ENCODE results near the gene SERPINH1.
A peak's percentile ranks its signal among the peaks of the same experiment; 100 is the strongest.

Gene SERPINH1

DNA sequence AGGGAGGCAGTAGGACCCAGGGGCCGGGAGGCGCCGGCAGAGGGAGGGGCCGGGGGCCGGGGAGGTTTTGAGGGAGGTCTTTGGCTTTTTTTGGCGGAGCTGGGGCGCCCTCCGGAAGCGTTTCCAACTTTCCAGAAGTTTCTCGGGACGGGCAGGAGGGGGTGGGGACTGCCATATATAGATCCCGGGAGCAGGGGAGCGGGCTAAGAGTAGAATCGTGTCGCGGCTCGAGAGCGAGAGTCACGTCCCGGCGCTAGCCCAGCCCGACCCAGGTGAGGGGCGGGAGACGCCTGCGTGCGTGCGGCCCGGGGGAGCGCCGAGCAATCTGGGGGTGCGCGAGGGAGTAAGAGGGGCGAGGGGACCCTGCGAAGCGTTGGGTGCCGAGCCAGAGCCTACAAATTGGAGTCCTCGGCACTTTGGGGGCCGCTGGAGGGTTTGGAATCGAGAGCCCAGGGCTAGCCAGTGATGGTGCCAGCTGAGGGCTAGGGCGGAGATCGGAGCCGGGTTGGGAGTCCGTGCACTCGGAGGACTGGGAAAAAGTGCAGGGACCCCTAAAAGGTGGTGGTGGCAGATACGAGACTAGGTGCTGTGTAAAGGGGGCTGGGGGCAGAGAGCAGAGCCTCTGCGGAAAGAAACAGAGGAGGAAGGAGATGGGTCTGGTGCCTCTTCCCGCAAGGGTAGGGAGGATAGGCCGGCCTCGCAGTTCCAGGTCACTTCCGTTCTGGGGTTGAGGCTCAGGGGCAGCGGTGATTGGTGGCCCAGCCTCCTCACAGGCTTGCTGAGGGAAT lies at the start of gene SERPINH1:
SERPINH1 (plus strand) TSS at position 206 of the 788 bp plus-strand sequence. CDS start 4,097 bp downstream, outside the sequence.
- peak; percentile 79 for DNase-seq

DNA sequence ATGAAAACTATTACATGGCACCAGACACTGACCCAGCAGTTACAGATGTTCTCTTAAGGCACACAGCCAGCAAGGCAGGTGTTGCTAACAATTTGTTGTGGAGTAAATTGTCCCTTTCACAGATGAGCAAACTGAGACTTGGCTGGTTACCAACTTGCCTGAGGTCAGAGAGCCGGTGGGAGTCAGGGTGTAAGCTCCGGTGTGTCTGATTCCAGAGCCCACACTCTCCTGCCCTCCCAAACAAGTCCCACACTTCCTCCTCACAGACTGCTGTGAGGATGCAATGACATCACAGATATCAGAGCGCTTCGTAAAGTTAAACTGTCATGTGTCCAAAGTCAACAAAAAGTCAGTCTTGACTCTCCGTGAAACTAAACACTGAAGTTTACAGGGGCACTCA lies 48.8 kb upstream of the SERPINH1 start:
- no peak for DNase-seq

DNA sequence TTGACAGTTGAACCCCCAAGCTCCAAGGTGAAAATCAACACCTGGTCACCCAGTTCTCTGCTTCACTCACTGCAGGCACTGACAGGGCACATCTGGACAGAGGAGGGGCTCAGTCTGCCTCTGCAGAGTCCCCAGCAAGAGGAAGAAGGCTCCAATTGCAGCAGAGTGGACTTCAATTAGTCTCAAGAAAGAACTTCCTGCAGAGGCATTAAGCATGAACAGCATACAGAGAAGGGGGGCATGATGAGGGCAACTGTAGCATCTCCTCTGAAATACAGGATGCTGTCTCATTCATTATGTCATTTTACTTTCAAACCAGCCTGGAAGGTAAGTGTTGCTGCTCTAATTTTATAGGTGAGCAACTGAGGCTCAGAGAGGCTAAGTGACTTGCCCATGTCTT lies 47.5 kb upstream of the SERPINH1 start:
- DNase-seq: no peak

DNA sequence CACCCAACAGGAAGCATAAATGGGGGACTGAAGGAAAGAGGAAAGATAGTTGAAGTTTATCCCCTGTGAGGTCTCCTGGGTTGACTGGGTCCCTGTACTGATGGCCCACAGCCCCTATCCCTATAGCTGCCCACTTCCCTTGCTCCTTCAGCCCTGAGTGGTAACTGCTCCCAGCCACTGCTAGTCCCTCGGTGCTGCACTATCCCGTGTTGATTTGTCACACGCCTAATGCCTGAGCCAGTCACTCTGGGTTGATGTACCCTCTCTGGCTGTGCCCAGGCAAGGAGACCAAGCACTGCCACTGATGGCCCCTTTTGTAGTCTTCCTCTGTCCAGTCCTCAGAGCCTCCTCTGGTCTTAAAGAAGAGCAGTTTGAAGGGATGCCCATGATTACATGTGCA lies 45.9 kb upstream of the SERPINH1 start:
- no peak for DNase-seq

DNA sequence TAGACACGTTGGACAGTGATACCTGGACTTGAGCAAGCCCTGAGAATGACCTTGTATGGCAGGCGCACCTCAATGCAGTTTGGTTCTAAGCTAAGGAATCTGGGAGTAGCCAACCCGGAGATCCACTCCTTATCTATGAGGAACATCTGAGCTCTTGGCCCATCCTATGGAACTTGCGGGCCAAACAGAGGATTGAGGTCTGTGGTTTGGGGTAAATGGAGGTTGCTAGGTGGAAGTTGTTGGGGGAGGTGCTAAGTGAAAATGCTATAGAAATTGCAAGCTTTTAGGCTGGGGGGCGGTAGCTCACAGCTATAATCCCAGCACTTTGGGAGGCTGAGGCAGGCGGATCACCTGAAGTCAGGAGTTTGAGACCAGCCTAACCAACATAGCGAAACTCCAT lies 45.2 kb upstream of the SERPINH1 start:
- no peak for DNase-seq

DNA sequence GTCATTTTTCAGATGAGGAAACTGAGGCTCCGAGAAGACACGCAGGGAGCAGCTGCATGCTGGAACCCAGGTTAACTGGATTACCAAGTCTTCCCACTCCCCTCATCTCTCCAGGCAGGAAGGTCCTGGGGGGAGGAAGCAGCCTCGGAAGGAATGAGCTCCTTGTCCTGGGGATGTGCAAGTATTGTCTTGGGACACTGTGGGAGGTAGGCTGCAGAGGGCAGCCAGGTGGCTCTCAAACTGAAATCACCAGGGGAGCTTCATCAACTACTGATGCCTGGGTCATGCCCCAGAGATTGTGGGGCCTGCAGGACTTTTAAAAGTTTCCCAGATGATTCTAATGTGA lies 43.9 kb upstream of the SERPINH1 start:
- DNase-seq: no peak

DNA sequence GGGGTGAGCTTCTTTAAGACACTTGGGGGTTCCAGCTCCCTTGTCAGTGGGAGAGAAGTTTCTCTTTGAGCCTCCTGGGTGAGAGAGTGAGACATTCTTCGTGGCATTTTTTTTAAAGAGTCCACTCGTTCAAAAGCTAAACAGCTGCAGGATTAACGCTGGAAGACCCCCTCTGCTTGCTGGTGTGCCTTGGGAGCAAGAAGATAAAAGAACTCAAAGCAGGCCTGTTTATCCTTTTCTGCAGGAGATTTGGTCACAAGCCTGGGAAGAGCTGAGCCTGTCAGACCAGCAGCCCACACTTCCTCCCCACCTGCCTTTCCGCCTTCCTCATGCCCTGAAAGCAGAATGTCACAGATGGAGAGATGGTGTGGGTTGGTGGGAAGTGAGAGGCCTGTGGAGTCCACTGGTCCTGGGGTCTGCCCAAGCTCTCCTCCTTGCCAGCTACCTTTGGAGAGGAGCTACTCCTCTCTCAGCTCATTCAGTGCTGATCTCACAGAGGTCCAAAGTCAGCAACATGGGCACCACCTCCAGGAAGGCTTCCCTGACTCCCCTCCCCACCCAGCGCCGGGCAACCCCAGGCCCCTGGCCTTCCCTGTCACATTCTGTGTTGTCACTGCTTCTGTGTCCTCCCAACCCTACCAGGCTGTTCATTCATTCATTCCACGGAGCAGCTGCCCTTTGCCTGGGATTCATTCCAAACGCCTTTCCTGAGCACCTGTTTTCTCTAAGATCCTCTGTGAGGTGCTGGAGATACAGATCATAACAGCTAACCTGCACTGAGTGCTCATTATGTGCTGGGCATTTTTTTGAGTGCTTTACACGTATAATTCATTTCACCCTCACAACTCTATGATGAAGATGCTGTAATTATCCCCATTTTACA lies 43.0 kb upstream of the SERPINH1 start:
- DNase-seq: no peak

DNA sequence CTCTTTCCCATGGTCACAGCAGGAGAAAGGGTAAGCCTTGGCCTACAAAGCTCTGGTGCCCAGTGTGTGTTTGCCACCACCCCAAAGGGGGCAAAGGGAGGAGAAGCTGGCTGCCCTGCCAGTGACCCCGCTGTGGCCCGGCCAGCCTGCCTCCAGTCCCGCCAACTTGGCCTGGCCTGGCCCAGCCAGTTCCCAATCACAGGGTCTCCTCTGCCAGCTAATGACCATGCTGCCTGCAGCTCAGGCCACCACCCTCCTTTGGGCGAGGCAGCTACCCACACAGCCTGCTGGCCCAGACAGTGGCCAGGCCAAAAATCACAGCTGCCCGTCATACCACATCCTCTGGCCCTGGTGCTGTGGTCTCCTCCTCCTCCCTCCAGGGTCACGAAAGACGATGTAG lies 41.4 kb upstream of the SERPINH1 start:
- DNase-seq: no peak

DNA sequence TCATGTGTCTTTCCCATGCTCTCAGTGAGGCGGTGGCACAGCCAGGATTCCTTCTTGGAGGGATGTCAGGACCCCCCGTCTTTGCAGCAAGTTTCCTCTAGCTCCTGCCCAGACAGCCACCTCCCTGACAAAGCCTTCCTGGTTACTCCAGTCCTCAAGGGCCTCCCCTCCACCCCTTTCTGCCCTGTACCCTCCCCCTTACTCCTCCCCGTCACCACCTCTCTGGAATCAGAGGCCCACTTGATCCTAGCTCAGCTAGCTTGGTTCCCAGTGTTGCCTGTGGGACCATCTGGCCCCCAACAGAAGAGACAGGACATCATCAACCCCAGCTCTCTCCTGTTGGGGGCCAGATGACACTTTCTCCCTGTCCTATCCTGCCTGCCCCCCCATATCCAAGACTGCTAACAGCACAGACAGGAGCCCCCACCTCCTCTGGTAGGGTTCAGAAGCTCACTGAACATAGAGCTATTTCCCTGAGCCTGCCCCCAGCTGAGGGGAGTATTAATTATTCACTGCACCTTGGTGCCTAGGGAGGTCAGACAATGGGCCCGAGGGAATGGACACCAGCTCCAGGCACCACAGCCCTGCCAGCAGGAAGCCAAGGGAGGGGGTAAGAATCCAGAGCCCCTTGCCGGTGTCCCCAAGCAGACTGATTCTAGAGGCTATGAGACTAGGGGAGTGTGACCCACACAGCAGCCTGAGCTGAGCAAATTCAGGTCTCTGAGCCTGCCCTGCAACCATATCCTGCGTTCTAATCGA lies 39.6 kb upstream of the SERPINH1 start:
- no peak for DNase-seq

DNA sequence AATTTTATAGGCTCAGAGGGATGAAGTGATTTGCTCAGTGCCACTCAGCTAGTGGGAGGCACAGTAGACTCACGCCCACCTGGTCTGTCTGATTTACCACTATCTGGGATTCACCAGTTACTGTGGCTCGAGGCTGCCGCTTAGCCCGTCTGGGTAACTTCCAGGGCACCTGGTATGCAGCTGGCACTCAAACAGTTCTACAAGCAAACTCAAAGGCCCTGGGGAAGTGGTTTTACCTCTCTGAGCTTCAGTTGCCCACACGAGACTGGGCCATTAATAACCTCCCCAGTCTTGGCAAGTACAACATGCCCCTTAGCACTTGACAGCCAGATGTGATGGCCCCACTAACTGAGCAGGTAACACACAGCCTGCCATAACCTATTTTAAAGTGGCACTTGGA lies 38.9 kb upstream of the SERPINH1 start:
- DNase-seq: no peak

DNA sequence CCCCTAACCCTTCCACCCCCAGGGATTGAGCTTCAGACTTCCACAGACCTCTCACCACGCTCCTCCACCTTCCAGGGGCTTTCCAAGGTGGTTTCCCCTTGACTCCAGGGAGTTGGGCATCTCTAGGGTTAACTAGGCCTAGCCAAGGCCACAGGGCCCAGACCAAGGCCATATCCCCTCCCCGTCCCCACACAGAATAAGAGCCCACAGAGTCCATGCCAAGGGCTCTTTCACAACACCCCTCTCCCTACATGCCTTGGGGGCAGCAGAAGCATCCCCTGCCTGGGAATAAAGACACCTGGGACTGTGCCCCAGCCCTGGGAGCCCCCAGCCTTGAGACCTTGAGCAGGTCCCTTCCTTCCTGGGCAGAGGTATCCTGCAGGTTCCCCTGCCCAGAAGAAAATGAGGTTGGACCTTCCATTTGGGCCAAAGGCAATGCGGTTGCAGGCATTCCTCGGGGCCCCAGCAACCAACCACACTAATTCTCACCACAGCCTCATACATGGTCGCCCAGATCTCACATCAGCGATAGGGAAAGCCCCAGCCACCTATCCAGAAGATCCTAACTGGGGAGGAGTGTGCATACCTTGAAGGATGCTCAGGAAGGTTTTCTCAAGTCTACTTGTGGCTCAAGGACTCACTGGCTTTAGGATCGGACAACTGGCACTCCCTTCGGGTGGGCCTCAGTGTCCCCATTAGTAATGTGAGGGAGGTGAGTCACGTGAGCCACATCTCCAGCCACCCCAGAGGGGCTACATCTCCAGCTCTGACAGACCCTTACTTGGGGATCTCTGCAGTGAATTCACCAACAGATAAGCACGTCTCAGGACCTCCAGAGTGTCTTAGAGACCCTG lies 38.0 kb upstream of the SERPINH1 start:
- no peak for DNase-seq

DNA sequence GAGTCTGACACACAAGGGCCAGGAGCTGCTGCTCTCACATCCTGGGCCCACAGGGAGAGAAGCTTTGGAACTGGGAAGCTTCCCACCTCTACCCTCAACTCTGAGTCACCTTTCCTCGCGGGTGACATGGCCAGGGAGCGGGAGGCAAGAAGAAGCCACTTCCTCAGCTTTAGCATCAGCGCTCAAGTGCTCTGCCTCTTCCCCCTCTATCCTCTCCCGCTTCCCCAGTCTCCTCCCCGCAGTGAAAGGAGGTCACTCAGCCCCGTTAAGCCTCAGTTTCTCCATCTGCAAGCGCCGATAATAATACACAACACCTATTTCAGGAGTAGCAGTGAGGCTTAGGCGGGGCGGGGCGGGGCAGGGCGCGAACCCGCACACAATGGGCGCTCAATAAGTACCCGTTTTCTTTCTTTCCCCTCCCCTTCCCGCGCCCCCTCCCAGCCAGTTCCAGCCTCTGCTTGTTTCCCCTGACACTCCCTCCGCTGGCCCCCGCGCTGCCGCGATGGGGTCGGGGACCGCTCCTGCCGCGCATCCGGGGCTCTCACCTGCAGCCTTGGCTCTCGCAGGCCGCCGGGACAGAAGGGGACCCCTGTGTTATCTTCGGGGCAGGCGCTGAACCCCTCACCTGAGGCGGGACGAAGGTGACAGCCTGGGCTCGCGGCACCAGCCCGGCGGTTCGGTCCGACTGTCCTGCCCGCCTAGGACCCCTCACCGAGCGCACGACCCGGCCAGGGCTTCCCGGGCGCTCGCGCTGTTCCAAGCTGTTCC lies 37.2 kb upstream of the SERPINH1 start:
- no peak for DNase-seq

DNA sequence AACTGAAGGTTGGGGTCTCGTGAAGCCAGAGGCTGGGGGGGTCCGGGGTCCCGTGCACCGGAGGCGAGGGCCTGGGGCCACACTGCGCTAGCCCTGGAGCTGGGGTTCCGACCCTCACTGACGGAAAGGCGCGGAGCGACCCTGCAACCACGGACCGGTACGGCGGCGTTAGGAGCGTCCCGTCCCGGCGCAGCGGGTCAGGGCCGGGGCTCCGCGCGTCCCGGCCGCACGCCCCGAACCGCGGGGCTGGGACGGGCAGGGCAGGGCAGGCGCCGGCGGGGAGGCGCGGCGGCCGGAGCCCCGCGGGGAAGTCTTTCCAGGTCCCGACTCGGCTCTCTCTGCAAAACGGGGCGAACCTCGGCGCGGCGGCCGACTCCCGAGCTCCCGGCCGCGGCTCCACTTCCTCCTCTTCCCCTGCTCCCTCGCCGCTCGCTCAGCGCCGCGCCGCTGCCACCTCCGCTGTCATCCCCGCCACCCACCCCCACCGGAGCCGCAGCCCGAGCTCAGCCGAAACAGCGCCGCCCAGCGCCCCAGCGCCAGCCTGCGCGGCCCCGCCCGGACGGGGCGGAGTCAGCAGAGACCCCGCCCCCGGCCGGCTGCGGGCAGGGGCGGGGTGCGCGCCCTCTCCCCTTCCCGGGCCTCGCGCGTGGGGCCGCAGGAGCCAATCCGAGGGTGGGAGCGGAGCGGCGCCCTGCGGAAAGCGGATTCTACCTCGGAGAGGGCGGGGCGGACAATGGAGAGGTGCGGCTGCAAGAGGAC lies 36.4 kb upstream of the SERPINH1 start, which contains the start of gene GDPD5:
GDPD5 (minus strand) TSS at position 509 of the 759 bp plus-strand sequence. CDS start 48,206 bp downstream, outside the sequence.
- DNase-seq: peak; percentile 60

DNA sequence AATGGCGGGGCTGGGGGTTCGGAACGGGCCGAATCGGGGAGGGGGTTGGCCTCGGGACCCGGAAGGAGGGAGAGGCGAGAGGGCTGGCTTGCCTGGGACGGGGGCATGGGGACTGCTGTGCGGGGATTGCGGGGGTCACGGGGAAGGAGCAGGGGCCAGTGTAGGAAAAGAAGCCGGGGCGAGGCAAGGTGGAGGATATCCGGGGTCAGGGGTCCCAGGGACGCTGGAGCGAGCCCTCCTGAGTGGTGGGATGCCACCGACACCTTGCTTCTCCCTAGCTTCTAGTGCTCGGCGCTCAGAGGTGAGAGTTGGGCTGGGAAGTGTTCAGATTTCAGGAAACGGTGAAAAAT lies 35.9 kb upstream of the SERPINH1 start:
- DNase-seq: no peak

DNA sequence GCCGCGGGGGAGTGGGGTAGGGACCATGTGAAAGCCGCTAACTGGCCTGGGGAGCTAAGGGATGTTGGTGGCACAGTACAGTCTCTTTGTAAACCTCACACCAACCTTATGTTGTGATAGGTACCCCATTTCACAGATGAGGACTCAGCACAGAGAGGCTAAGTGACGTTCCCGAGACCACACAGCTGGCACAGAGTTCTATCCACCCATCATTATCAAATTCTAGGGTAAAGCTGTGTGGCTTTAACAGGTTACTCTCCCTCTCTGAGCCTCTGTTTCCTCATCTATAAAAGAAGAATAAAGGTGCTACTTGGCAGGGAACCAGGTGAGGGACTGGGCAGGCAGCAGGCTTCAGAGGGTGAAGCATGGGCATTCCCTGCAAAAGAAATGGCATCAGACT lies 34.9 kb upstream of the SERPINH1 start:
- DNase-seq: no peak

DNA sequence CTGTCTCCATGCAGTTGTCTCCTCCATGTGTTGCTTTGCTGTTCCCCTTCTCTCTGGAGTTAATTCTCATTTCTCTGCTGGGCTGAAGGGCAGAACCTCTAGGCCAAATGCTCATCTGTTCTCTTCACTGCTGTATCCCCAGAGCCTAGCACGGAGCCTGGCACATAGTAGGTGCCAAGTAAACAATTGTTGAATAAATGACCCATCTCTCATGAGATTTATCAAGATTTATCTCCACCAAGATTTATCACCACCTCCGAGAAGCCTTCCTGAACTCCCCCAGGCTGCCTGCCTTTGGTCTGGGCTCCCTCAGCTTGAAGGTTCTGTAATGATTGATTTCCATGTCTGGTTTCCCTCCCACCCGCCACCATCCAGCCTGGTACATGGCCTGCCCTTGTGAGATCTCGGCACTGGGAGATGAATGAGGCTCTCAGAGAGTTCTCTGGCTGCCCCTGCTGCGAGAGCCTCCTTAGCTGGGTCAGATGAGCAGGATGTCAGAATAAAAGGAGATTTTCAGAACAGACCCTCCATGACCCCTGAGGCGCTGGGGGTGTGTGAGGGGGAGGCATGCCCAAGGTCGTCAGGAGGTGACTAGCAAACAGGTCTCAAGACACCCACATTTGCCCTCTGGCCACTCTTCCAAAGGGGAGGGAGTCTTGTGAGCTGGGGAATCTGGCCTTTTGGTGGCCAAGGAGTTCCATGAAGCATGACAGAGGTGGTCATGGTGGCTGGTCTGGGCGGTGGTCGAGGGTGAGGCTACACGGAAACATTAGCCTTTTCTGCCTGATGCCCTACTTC lies 33.9 kb upstream of the SERPINH1 start:
- no peak for DNase-seq

DNA sequence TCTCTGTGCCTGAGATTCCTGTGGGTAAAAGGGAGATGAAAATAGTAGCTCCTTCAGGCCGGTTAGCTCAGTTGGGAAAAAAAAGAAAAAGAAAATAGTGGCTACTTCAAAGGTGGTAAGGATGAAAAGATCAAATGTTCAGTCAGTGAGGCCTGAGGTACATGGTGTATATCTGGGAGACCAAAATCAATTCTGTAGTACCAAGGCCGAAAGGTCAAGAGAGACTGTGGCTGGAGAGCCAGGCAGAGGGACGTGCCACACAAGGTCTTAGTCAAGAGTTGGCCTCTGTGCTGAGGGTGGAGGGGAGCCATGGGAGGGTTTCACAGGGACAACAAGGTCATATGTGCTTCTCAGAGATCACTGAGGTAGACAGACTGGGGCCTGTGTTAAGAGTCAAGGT lies 31.5 kb upstream of the SERPINH1 start:
- no peak for DNase-seq

DNA sequence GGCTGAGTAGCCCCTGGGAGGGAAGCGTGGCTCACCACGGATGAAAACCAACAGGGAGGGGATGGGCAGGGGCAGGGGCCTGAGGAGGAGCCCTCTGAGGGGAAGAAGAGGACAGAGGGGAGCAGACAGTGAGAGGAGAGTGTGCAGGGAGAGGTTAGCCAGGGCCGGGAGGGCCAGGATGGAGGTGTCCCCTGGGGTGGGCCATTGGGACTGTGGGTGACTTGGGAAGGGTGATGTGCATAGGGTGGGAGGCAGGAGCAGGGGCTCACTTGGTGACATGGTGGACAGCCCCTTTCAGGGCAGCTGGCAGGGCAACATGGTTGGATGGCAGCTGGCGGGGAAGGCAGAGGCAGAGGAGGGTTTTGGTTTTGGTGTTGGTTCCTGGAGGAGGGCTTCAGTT lies 30.7 kb upstream of the SERPINH1 start:
- DNase-seq: no peak

DNA sequence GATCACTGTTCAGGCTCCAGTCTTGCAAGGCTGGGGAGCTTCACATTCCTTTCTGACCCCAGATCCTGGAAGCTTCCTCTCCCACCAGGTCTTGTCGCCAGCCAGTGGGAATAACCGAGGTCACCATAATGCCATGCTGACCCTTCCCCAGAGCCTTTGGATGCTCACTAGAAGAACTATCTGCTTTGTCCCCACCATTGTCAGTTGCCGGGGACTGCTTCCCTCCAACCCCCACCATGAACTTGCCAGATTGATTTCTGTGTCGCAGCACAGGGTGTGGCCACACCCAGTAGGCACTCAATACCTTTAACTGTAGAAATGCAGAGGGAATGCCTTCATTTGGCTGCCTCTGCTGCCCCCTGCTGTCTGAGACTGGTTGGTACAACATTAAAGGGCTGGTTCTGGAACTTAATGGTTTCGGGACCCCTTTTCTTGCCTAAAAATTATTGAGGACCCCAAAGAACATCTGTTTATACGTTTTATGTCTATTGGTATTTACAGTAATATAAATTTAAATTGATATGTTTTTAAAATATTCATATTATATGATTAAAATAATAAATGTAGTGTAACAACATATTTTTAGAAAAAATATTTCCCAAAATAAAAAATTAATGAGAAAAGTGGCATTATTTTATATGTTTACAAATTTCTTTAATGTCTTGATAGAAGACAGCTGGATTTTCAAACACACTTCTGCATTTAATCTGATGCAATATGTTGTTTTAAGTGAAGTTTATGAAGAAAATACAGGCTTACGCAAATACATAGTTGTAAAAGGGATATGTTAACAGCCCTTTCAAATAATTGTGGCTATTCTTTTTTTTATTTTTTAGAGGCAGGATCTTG lies 29.6 kb upstream of the SERPINH1 start:
- peak; percentile 72 for DNase-seq

Measured in NCI-H2227 treated with DMSO at 0.1 percent for 48 hours (cell line).